ENCODE measurements around the gene TEX22.

The TEX22 gene

DNA sequence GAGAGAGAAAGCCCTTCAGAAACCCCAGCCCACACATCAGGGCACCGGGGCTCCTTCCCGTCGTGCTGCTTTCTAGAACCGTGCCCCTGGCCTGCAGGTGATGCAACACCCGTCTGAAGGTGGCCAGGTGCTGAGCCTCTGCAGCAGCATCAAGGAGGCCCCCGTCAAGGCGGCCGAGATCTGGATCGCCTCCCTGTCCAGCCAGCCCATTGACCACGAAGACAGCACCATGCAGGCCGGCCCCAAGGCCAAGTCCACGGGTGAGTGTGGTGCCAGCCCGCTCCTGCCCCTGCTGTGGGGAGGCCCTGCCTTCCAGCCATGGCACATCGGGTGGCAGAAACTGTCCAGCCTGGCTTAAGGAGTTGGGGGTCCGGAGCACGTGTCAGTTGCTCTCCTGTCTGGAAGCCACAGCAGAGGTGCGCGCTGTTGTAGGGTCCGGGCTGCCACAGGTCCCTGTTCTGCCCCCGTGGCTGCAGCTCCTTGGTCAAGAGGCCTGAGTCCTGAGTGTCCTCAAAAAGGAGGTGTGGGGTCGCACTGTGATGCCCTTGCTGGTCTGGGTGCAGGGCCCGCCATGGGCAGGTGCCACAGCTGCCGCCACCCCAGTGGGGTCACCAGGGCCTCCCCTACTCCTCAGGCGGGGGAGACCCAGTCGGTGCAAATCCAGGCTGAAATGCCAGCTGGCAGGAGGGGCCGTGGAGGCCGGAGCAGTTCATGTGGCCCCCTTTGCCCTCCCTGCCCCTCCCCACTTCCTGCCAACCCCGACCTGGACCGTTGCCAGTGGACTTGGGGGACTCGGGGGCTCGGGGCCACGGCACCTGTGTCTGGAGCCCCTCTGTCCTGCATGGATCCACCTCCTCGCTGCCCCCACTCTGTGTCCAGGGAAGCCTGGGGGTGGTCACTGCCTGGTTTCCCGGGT, 31.0 kb upstream of the TEX22 start:
- DNase-seq: no peak

- DNase-seq: no peak
These were observed 30.3 kb upstream of the TEX22 start for GRCh38 chr14:105368032-105368417.

- no peak for DNase-seq
These were observed 29.9 kb upstream of the TEX22 start for GRCh38 chr14:105368426-105368825.

- DNase-seq: no peak
These were observed 29.3 kb upstream of the TEX22 start for GRCh38 chr14:105368910-105369652.

- no peak for DNase-seq
These were observed 28.7 kb upstream of the TEX22 start for GRCh38 chr14:105369653-105370040.

DNA sequence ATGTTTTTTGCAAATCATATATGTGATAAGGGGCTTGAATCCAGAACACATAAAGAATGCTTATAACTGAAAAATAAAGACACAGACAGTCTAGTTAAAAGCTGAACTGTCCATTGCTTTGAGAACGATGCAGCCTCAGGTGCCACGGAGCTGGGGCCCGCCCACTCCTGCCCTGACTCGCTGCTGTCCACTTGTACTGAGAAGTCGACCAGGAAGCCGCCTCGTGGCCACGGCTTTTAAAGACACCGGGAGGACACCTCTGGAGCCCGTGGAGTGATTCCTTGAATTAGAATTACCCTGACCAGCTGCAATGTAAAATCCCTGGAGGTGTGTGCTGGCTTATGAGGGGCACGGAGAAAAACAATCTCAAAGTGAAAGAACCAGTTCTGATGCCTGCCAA, 23.9 kb upstream of the TEX22 start:
- no peak for DNase-seq

GRCh38 chr14:105375635-105376057, 22.7 kb upstream of the TEX22 start:
- DNase-seq: no peak

GRCh38 chr14:105376521-105377440, 21.6 kb upstream of the TEX22 start:
- no peak for DNase-seq

- DNase-seq: no peak
These were observed 20.7 kb upstream of the TEX22 start for GRCh38 chr14:105377555-105378182.

DNA sequence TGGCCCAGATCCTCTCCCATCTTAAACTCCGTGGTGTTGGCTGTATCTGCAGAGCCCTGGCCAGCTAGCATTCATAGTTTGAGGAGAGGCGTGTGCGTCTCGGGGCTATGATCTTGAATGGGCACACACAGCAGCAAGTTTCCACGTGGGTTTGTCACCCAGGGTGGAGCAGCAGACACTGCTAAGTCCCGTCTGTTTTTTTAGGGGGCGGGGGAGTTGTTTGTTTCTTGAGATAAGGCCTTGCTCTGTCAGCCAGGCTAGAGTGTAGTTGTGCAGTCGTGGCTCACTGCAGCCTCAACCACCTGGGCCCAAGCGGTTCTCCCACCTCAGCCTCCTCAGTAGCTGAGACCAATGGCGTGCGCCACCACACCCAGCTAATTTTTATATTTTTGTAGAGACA, 20.1 kb upstream of the TEX22 start:
- no peak for DNase-seq

DNA sequence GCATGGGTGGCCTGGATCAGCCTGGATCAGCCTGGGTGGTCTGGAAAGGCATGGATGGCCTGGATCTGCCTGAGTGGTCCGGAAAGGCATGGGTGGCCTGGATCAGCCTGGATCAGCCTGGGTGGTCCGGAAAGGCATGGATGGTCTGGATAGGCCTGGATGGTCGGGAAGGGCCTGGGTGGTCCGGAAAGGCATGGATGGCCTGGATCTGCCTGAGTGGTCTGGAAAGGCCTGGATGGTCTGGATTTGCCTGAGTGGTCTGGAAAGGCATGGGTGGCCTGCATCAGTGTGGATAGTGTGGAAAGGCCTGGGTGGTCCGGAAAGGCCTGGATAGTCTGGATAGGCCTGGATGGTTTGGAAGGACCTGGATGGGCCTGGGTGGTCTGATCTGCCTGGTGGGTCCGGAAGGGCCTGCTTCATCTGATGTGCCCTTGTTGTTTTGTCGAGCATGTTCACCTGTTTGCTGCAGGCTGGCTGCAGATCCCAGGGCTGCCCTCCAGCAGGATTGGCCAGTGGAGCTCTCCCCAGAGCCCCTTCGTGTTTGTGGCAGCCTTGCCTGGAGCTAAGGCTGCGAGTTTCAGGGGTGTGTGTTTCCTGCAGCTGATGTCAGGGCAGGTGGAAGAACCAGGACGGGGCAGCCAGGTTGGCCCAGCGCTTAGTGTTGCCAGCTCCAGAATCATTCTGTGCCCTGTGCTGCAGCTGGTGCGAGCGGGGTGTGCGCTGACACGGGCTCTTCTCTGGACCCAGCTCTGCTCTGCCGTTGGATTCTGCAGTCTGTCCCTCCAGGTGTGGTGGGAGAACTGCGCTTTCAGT, 19.3 kb upstream of the TEX22 start:
- no peak for DNase-seq

DNA sequence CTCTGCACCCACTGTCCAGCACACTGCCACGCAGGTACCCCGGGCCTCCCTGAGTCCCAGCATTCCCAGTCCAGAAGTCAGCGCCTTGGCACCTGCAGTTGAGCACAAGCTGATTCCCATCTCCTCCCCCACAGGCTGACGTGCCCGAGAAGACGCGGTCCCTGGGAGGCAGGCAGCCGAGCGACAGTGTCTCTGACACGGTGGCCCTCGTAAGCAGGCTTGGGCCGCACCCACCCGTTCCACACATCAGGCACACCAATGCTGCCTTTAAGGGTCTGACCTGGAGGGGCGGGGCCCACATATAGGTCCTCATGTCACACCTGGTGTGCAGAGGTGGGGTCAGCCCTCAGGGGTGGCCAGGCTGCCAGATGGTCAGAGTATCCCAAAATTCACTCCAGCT, 18.4 kb upstream of the TEX22 start:
- no peak for DNase-seq

GRCh38 chr14:105380756-105381155, 17.6 kb upstream of the TEX22 start:
- no peak for DNase-seq

- no peak for DNase-seq
These were observed 16.6 kb upstream of the TEX22 start for GRCh38 chr14:105381446-105382342.

- no peak for DNase-seq
These were observed 15.8 kb upstream of the TEX22 start for GRCh38 chr14:105382343-105383082.

GRCh38 chr14:105383083-105383730, 15.1 kb upstream of the TEX22 start:
- DNase-seq: no peak

GRCh38 chr14:105384041-105384557, 14.2 kb upstream of the TEX22 start:
- no peak for DNase-seq

GRCh38 chr14:105384605-105385321, 13.6 kb upstream of the TEX22 start:
- no peak for DNase-seq

- DNase-seq: no peak
These were observed 13.1 kb upstream of the TEX22 start for GRCh38 chr14:105385322-105385637.
